Dendritic cell treated with granulocyte-macrophage colony-stimulating factor and Interleukin-4, amounts not matched to agents 40 ng/mL and 50 ng/mL, for 4 days (primary cell): ENCODE measurements around the gene KRT31.
"Not testable (repeated sequence)": the region's sequence is repeated elsewhere in the genome, so short reads cannot be mapped to it uniquely, and the experiment has no call there.

ENCODE experiments used
- H3K27ac Mint-ChIP-seq: one replicate; pipeline ENCODE4 v1.8.0; 2022; ENCODE audit warnings: mild to moderate bottlenecking, mixed read lengths
- H3K27me3 Mint-ChIP-seq: one replicate; pipeline ENCODE4 v1.8.0; 2022; ENCODE audit warnings: mild to moderate bottlenecking, mixed read lengths
- H3K36me3 Mint-ChIP-seq: one replicate; pipeline ENCODE4 v1.8.0; 2022; ENCODE audit warnings: low read depth, mixed read lengths
- H3K4me1 Mint-ChIP-seq: one replicate; pipeline ENCODE4 v1.8.0; 2022; ENCODE audit warnings: low read depth, mixed read lengths
- H3K4me3 Mint-ChIP-seq: one replicate; pipeline ENCODE4 v1.8.0; 2022; ENCODE audit warnings: mild to moderate bottlenecking, moderate library complexity, mixed read lengths
- H3K9me3 Mint-ChIP-seq: one replicate; pipeline ENCODE4 v1.8.0; 2022; ENCODE audit warnings: mixed read lengths
- intact Hi-C: fragments of 100-400 bp; cut with micrococcal nuclease; formaldehyde crosslinking; loops from one replicate; pipeline ENCODE4 v1.15.0; 2022

Gene KRT31

GRCh38 chr17:41391535-41391934, 5.9 kb downstream of the KRT31 start:
- no peak overlapping the region for H3K4me3 Mint-ChIP-seq
- H3K9me3 Mint-ChIP-seq, result peaks cover 12% of the 10 kb centered on the region
- intact Hi-C loops, result no loop called here
- H3K4me1 Mint-ChIP-seq, result no peaks in the 10 kb centered on the region
- H3K27me3 Mint-ChIP-seq, result peaks cover 22% of the 10 kb centered on the region
- H3K27ac Mint-ChIP-seq, result no peak overlapping the region
- no peaks in the 10 kb centered on the region for H3K36me3 Mint-ChIP-seq

GRCh38 chr17:41390411-41390938, 6.9 kb downstream of the KRT31 start:
- H3K4me1 Mint-ChIP-seq, result no peaks in the 10 kb centered on the region
- H3K27ac Mint-ChIP-seq, result no peak overlapping the region
- peaks cover 16% of the 10 kb centered on the region for H3K9me3 Mint-ChIP-seq
- intact Hi-C loops, result no loop called here
- peaks cover 22% of the 10 kb centered on the region for H3K27me3 Mint-ChIP-seq
- no peak overlapping the region for H3K4me3 Mint-ChIP-seq
- no peaks in the 10 kb centered on the region for H3K36me3 Mint-ChIP-seq

GRCh38 chr17:41387670-41388069, 9.7 kb downstream of the KRT31 start:
- Mint-ChIP-seq H3K4me3 (no peak overlapping the region), H3K4me1 (no peaks in the 10 kb centered on the region), H3K27me3 (peaks cover 19% of the 10 kb centered on the region), H3K36me3 (no peaks in the 10 kb centered on the region), H3K9me3 (peaks cover 16% of the 10 kb centered on the region), H3K27ac (no peak overlapping the region)
- intact Hi-C loops, result no loop called here

GRCh38 chr17:41386227-41386626, 11.2 kb downstream of the KRT31 start:
- Mint-ChIP-seq H3K4me1 (no peaks in the 10 kb centered on the region), H3K27ac (no peak overlapping the region), H3K27me3 (peaks cover 22% of the 10 kb centered on the region), H3K36me3 (no peaks in the 10 kb centered on the region), H3K9me3 (peaks cover 16% of the 10 kb centered on the region), H3K4me3 (no peak overlapping the region)
- intact Hi-C loops, result no loop called here

GRCh38 chr17:41383690-41384089, 13.7 kb downstream of the KRT31 start:
- H3K4me3 Mint-ChIP-seq, result no peak overlapping the region
- peaks cover 16% of the 10 kb centered on the region for H3K9me3 Mint-ChIP-seq
- H3K36me3 Mint-ChIP-seq, result no peaks in the 10 kb centered on the region
- H3K4me1 Mint-ChIP-seq, result no peaks in the 10 kb centered on the region
- H3K27ac Mint-ChIP-seq, result no peak overlapping the region
- intact Hi-C loops, result no loop called here
- H3K27me3 Mint-ChIP-seq, result peaks cover 14% of the 10 kb centered on the region

- H3K36me3 Mint-ChIP-seq, result no peaks in the 10 kb centered on the region
- H3K27me3 Mint-ChIP-seq, result peaks cover 16% of the 10 kb centered on the region
- H3K4me3 Mint-ChIP-seq, result no peak overlapping the region
- peaks cover 13% of the 10 kb centered on the region for H3K9me3 Mint-ChIP-seq
- intact Hi-C loops, result no loop called here
- H3K27ac Mint-ChIP-seq, result no peak overlapping the region
- H3K4me1 Mint-ChIP-seq, result no peaks in the 10 kb centered on the region
These were observed 15.0 kb downstream of the KRT31 start for GRCh38 chr17:41382394-41382793.

GRCh38 chr17:41381943-41382342, 15.5 kb downstream of the KRT31 start, which contains the start of gene KRT34:
Gene KRT34, minus strand, starts transcription at chr17:41382306. Its CDS starts 60 bp downstream, at chr17:41382246.
- H3K27me3 Mint-ChIP-seq, result peaks cover 14% of the 10 kb centered on the region
- intact Hi-C loops, H3K36me3 Mint-ChIP-seq, H3K9me3 Mint-ChIP-seq, H3K27ac Mint-ChIP-seq, H3K4me3 Mint-ChIP-seq, H3K4me1 Mint-ChIP-seq: not testable (repeated sequence)

- H3K9me3 Mint-ChIP-seq, H3K4me3 Mint-ChIP-seq, H3K27me3 Mint-ChIP-seq, H3K36me3 Mint-ChIP-seq, H3K27ac Mint-ChIP-seq, intact Hi-C loops, H3K4me1 Mint-ChIP-seq: not testable (repeated sequence)
These were observed 17.3 kb downstream of the KRT31 start for GRCh38 chr17:41380091-41380490.

GRCh38 chr17:41377546-41377945, 19.9 kb downstream of the KRT31 start:
- H3K4me3 Mint-ChIP-seq, result no peak overlapping the region
- no peaks in the 10 kb centered on the region for H3K4me1 Mint-ChIP-seq
- peaks cover 14% of the 10 kb centered on the region for H3K27me3 Mint-ChIP-seq
- no peak overlapping the region for H3K27ac Mint-ChIP-seq
- intact Hi-C loops, result no loop called here
- no peaks in the 10 kb centered on the region for H3K36me3 Mint-ChIP-seq
- H3K9me3 Mint-ChIP-seq, result no peaks in the 10 kb centered on the region

- Mint-ChIP-seq H3K4me3 (no peak within 1 kb of the TSS), H3K27ac (no peak within 1 kb of the TSS), H3K9me3 (no peaks in the 10 kb centered on the region), H3K36me3 (no peaks in the 10 kb centered on the region), H3K4me1 (no peaks in the 10 kb centered on the region), H3K27me3 (peaks cover 12% of the 10 kb centered on the region)
- intact Hi-C loops, result no loop called here
These were observed 27.7 kb downstream of the KRT31 start, which contains the start of gene KRT33B for GRCh38 chr17:41369713-41370112. Gene KRT33B, minus strand, starts transcription at chr17:41369813. Its CDS starts 63 bp downstream, at chr17:41369750.

GRCh38 chr17:41369023-41369422, 28.4 kb downstream of the KRT31 start:
- Mint-ChIP-seq H3K27ac (no peak overlapping the region), H3K4me1 (no peaks in the 10 kb centered on the region), H3K36me3 (no peaks in the 10 kb centered on the region), H3K9me3 (no peaks in the 10 kb centered on the region), H3K27me3 (peaks cover 7% of the 10 kb centered on the region), H3K4me3 (no peak overlapping the region)
- intact Hi-C loops, result no loop called here

- Mint-ChIP-seq H3K9me3 (no peaks in the 10 kb centered on the region), H3K27me3 (peaks cover 6% of the 10 kb centered on the region)
- intact Hi-C loops, result no loop called here
These were observed 29.9 kb downstream of the KRT31 start for GRCh38 chr17:41367426-41368075.

GRCh38 chr17:41366070-41366469, 31.3 kb downstream of the KRT31 start:
- Mint-ChIP-seq H3K4me3 (no peak overlapping the region), H3K27me3 (peaks cover 4% of the 10 kb centered on the region), H3K4me1 (no peaks in the 10 kb centered on the region), H3K27ac (no peak overlapping the region), H3K9me3 (no peaks in the 10 kb centered on the region), H3K36me3 (no peaks in the 10 kb centered on the region)
- intact Hi-C loops, result no loop called here

More at GRCh38 chr17:41367426-41368075, 29.9 kb downstream of the KRT31 start:
- Mint-ChIP-seq H3K36me3 (no peaks in the 10 kb centered on the region), H3K27ac (no peak overlapping the region), H3K4me3 (no peak overlapping the region), H3K4me1 (no peaks in the 10 kb centered on the region)

GRCh38 chr17:41363881-41364280, 33.5 kb downstream of the KRT31 start:
- Mint-ChIP-seq H3K4me3 (no peak overlapping the region), H3K9me3 (no peaks in the 10 kb centered on the region)
- intact Hi-C loops, result no loop called here

More at GRCh38 chr17:41363881-41364280, 33.5 kb downstream of the KRT31 start:
- H3K4me1 Mint-ChIP-seq, result no peaks in the 10 kb centered on the region
- H3K27me3 Mint-ChIP-seq, result peaks cover 8% of the 10 kb centered on the region
- no peaks in the 10 kb centered on the region for H3K36me3 Mint-ChIP-seq
- H3K27ac Mint-ChIP-seq, result no peak overlapping the region
